ENCODE measurements around the gene ST6GALNAC5.
"Not testable (repeated sequence)": the region's sequence is repeated elsewhere in the genome, so short reads cannot be mapped to it uniquely, and the experiment has no call there.

ST6GALNAC5 gene

DNA sequence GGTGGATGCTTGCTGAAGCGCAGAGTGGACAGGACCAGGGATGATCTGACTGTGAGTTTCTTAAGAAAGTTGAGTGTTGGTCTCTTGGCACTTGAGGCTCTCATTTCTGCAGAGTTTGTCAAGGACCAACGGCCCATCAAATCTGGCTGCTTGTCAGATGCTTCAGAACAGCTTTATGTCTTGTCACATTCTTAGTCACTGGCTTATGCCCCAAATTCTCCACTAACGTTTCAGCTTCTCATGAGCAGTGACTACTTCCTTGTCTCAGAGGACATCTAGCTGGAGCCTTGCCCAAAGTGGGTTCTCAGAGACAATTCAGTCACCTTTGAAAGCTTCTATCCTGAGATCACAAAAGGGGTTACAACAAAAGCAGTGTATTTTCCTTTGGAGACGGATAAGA is 92.3 kb downstream of the ST6GALNAC5 start:
- no peak for TF ChIP-seq POLR2A (IDR thresholded peaks at IDR 0.05; ENCODE audit: low read length)
- TF ChIP-seq GATA1 (IDR thresholded peaks at IDR 0.05; ENCODE audit: low read depth, low read length) = no peak
- DNase-seq = no peak

DNA sequence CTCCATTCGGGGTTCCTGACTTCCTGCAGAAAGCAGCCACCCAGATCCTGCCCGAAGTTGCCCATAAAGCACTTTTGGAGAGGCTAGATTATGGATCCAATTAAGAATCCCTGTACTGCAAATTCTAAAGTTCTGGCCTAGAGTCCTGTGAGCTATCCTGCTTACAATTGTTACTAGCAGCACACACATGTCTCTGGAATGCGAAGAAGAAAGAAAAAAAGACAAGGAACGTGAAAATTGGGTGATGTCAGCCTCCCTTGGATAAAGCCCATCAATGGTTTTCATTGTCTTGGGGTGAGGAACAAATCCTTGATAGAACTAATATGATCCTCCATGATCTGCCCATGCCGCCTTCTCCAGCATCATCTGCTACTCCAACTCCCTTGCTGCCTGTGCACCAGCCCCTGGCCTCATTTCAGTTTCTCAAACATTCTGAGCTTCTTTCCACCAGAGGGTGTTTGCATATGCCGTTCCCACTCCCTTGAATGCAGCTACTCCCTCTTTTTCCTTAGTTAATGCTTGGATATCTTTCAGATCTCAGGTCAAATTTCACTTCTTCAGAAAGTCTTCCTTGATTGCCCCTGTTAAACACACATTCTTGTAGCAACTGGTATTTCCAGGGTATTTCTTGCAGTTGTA is 94.0 kb downstream of the ST6GALNAC5 start:
- DNase-seq = no peak
- TF ChIP-seq POLR2A (IDR thresholded peaks at IDR 0.05; ENCODE audit: low read length) (no peak), GATA1 (IDR thresholded peaks at IDR 0.05; ENCODE audit: low read depth, low read length) (no peak)

- TF ChIP-seq GATA1 (IDR thresholded peaks at IDR 0.05; ENCODE audit: low read depth, low read length) (no peak), POLR2A (IDR thresholded peaks at IDR 0.05; ENCODE audit: low read length) (no peak)
- DNase-seq = no peak
Observed at GRCh38 chr1:76961820-76962207, 94.5 kb downstream of the ST6GALNAC5 start.

DNA sequence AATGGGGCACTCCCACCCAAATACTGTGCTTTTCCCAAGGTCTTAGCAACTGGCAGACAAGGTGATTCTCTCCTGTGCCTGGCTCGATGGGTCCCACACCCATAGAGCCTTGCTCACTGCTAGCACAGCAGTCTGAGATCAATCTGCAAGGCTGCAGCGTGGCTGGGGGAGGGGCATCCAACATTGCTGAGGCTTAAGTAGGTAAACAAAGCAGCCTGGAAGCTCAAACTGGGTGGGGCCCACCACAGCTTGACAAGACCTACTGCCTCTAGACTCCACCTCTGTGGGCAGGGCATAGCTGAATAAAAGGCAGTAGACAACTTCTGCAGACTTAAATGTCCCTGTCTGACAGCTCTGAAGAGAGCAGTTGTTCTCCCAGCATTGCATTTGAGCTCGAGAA is 114.0 kb downstream of the ST6GALNAC5 start:
- DNase-seq = not testable (repeated sequence)

DNA sequence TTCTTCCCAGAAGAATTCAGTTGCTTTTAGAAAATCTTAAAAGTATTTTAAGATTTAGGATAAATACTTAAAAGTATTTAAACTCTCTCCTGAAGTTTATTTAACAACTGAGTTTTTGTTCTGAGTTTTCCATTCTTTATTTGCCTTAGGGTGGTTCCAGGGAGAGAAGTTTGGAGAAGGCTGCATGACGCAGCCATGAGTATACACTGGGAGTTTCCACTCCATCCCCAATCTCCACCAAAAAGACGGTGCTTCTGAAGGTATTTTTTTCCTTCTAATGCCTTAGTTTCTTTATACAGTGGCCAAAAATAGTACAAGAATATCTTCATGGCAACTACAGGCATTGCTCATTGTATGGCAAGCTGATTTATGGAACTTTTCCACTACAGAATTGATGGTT is 122.7 kb downstream of the ST6GALNAC5 start:
- no peak for TF ChIP-seq POLR2A (IDR thresholded peaks at IDR 0.05; ENCODE audit: low read length)
- TF ChIP-seq GATA1 (IDR thresholded peaks at IDR 0.05; ENCODE audit: low read depth, low read length) = no peak
- no peak for DNase-seq

- no peak for DNase-seq
- TF ChIP-seq GATA1 (IDR thresholded peaks at IDR 0.05; ENCODE audit: low read depth, low read length) = no peak
- TF ChIP-seq POLR2A (IDR thresholded peaks at IDR 0.05; ENCODE audit: low read length) = no peak
Observed at GRCh38 chr1:76993036-76993435, 125.8 kb downstream of the ST6GALNAC5 start.

- DNase-seq = no peak
- TF ChIP-seq GATA1 (IDR thresholded peaks at IDR 0.05; ENCODE audit: low read depth, low read length) (no peak), POLR2A (IDR thresholded peaks at IDR 0.05; ENCODE audit: low read length) (no peak)
Observed at GRCh38 chr1:76998582-76999223, 131.4 kb downstream of the ST6GALNAC5 start.

- TF ChIP-seq GATA1 (IDR thresholded peaks at IDR 0.05; ENCODE audit: low read depth, low read length) = no peak
- no peak for TF ChIP-seq POLR2A (IDR thresholded peaks at IDR 0.05; ENCODE audit: low read length)
- no peak for DNase-seq
Observed at GRCh38 chr1:77007675-77008074, 140.4 kb downstream of the ST6GALNAC5 start.

DNA sequence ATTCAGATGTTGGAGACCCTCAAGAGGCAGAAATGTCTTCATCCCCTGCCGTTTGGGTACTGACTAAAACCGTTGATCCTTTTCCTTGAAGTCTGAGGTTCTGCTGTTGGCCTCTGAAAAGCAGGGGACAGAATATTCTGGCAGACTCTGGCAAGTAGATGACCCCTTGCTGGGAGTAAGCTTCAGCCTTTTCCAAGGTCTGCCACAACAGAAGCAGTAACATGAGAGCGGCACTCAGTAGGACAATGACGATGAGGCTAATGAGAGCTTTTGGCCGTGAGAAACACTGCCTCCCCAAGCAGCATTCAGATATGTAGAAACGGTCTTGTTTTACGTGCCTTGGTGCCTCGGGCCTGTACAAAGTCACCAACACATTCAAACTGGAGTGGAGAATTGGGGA is 143.7 kb downstream of the ST6GALNAC5 start:
- TF ChIP-seq POLR2A (IDR thresholded peaks at IDR 0.05; ENCODE audit: low read length) (no peak), GATA1 (IDR thresholded peaks at IDR 0.05; ENCODE audit: low read depth, low read length) (no peak)
- DNase-seq = no peak

DNA sequence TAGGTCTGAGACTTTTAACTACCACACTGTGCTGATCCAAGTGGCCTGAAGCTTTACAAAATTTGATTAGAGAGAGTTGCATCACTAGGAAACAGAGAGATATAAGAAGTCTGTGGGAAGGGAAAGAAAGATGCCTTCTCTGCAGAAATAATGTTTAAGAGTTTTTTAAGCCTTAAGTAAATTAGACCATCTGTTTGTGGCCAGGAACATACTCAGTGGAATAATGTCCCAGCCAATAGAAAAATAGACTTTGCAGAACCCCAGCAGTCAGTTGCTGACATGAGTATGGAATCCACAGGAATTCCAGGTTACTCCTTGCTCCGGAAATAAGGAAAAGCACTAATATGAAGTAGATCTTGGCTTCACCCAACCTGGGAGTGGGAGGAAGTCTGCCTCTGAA is 144.8 kb downstream of the ST6GALNAC5 start:
- DNase-seq = no peak
- TF ChIP-seq GATA1 (IDR thresholded peaks at IDR 0.05; ENCODE audit: low read depth, low read length) (no peak), POLR2A (IDR thresholded peaks at IDR 0.05; ENCODE audit: low read length) (no peak)

GRCh38 chr1:77014073-77014788 is 147.0 kb downstream of the ST6GALNAC5 start:
- no peak for TF ChIP-seq POLR2A (IDR thresholded peaks at IDR 0.05; ENCODE audit: low read length)
- no peak for TF ChIP-seq GATA1 (IDR thresholded peaks at IDR 0.05; ENCODE audit: low read depth, low read length)
- DNase-seq = peak in 1 of 2 experiments; percentile 14

DNA sequence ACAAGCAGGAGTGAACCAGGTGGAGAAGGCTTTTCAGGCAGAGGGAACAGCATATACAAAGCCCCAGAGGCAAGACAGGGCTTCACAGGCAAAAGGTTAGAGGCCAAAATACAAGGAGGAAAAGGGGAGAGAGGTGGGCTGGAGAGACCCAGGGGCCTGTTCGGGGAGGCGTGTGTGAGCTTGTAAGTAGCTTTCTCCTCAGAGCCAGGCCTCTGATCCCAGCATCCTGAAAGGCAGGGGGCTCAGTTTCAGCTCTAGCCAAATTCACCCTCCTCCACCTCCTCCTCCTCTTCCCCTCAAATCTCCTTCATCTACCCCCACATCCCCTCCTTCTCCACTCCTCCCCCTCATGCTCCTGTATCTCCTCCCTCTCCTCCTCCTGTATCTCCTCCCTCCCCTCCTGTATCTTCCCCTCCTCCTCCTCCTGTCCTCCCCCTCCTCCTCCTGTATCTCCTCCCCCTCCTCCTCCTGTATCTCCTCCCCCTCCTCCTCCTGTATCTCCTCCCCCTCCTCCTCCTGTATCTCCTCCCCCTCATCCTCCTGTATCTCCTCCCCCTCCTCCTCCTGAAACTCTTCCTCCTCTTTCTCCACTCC is 148.6 kb downstream of the ST6GALNAC5 start:
- DNase-seq = no peak
- TF ChIP-seq POLR2A (IDR thresholded peaks at IDR 0.05; ENCODE audit: low read length) (no peak), GATA1 (IDR thresholded peaks at IDR 0.05; ENCODE audit: low read depth, low read length) (no peak)

DNA sequence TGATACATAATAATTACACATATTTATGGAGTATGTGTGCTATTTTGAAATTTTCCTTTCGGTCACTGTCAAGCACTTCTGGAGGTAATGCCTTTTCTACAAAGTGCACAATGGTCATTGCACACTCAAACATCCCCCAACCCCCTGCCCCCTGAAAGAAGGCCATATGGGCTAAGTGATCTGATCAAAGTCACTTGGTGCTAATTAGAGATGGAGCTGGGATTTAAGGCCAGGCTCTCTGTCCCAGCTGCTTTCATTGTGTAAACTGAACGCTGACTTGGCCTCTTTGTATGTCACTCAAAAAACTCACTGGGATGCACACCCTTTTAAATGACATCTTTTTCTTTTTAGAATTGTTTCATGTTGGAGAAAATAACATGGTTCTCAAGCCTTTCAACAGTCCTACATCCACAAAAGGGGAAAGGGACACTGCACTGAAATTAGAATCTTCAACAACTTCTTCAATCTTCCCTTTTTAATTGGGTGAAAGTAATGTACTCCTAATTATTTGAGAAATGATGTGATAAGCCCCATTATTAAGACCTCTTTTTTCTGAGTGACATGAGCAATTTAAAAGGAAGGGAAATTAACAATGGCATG is 149.2 kb downstream of the ST6GALNAC5 start:
- TF ChIP-seq POLR2A (IDR thresholded peaks at IDR 0.05; ENCODE audit: low read length) (no peak), GATA1 (IDR thresholded peaks at IDR 0.05; ENCODE audit: low read depth, low read length) (no peak)
- no peak for DNase-seq

DNA sequence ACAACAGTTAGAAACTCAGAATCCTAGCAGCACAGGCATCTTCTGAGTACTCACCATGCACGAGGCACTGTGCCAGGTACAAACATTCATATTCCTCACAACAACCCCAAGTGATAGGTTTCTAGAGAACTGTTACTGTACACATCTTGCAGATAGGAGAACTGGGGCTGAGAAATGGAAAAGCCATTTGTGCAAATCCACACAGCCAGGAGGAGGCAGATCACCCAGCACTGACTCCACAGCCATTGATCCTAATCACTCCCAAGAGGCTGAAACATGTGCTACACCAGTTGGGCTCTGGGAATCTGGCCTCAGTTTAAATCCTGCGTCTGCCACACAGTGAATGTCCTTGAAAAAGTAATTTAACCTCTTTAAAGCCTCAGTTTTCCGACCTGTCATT is 151.0 kb downstream of the ST6GALNAC5 start:
- DNase-seq = no peak
- TF ChIP-seq POLR2A (IDR thresholded peaks at IDR 0.05; ENCODE audit: low read length) (no peak), GATA1 (IDR thresholded peaks at IDR 0.05; ENCODE audit: low read depth, low read length) (no peak)
